Skeletal muscle satellite cell (primary cell): ENCODE data around the gene DPP9.

Source experiments
- H3K27me3 ChIP-seq: 2 replicates; pipeline ENCODE4 v1.7.0; 2013; ENCODE audit warnings: low read length; ENCODE audit not compliant: control insufficient read depth, insufficient read depth
- H3K36me3 ChIP-seq: 2 replicates; pipeline ENCODE4 v1.7.0; 2013; ENCODE audit warnings: mild to moderate bottlenecking, control low read depth, low read length; ENCODE audit not compliant: insufficient read depth
- H3K4me1 ChIP-seq: 2 replicates; pipeline ENCODE4 v1.7.0; 2013; ENCODE audit warnings: low read length; ENCODE audit not compliant: control insufficient read depth, insufficient read depth
- H3K4me2 ChIP-seq: 2 replicates; pipeline ENCODE4 v1.7.0; 2013; ENCODE audit warnings: mild to moderate bottlenecking, low read length
- H3K4me3 ChIP-seq: 2 replicates; pipeline ENCODE4 v1.7.0; 2013; ENCODE audit warnings: low read length
- H3K9ac ChIP-seq: 2 replicates; pipeline ENCODE4 v1.7.0; 2013; ENCODE audit warnings: mild to moderate bottlenecking, low read depth, low read length, moderate library complexity
- H3K9me3 ChIP-seq: replicated peaks from 2 replicates; pipeline ENCODE4 v1.7.0; 2013; ENCODE audit warnings: mild to moderate bottlenecking, control low read depth, low read length
- small RNA-seq: library from RNA; depleted of rRNA; stranded (forward); fragments of <200 nt; gene quantifications from one replicate; pipeline ENCODE3, GENCODE V24; 2012

The DPP9 gene

GRCh38 chr19:4635754-4636116 lies 87.9 kb downstream of the DPP9 start:
- Histone ChIP-seq H3K4me2 (peak overlapping the region; percentile 96), H3K9ac (peak overlapping the region; percentile 78), H3K27me3 (no peaks in the 10 kb centered on the region), H3K4me1 (peaks cover 51% of the 10 kb centered on the region), H3K9me3 (no peaks in the 10 kb centered on the region), H3K36me3 (no peaks in the 10 kb centered on the region), H3K4me3 (peak overlapping the region; percentile 74)

GRCh38 chr19:4633140-4633967 lies 90.3 kb downstream of the DPP9 start:
- no peaks in the 10 kb centered on the region for H3K9me3 ChIP-seq
- H3K4me3 ChIP-seq = no peak overlapping the region
- H3K36me3 ChIP-seq = no peaks in the 10 kb centered on the region
- H3K27me3 ChIP-seq = no peaks in the 10 kb centered on the region
- H3K9ac ChIP-seq = no peak overlapping the region
- H3K4me2 ChIP-seq = peak overlapping the region; percentile 33
- peaks cover 35% of the 10 kb centered on the region for H3K4me1 ChIP-seq

Small RNAs within 50 kb of the gene (small RNA-seq; reads per million reads assigned to genes)
- gene MIR7-3 = 0.35 reads per million
